NCI-H2227 (cell line): Measurements from ENCODE around the gene THY1.
"Not testable (repeated sequence)": the region's sequence is repeated elsewhere in the genome, so short reads cannot be mapped to it uniquely, and the experiment has no call there.

Experiments
- DNase-seq: peaks from one replicate; lab custom pipeline; 2025; ENCODE audit not compliant: unreplicated experiment; lab: John Stamatoyannopoulos, UW

Gene THY1

GRCh38 chr11:119445850-119446249 is 22.9 kb upstream of the THY1 start:
- no peak for DNase-seq

- no peak for DNase-seq
Measured at GRCh38 chr11:119445379-119445778, 22.4 kb upstream of the THY1 start.

GRCh38 chr11:119441898-119442243 is 18.9 kb upstream of the THY1 start:
- DNase-seq, result no peak

GRCh38 chr11:119438599-119438998 is 15.6 kb upstream of the THY1 start:
- no peak for DNase-seq

GRCh38 chr11:119437521-119437920 is 14.5 kb upstream of the THY1 start:
- not testable (repeated sequence) for DNase-seq

GRCh38 chr11:119436711-119437110 is 13.7 kb upstream of the THY1 start:
- no peak for DNase-seq

GRCh38 chr11:119436093-119436492 is 13.1 kb upstream of the THY1 start:
- DNase-seq, result no peak

GRCh38 chr11:119434591-119435330 is 11.8 kb upstream of the THY1 start:
- DNase-seq, result no peak

GRCh38 chr11:119433358-119433725 is 10.4 kb upstream of the THY1 start:
- no peak for DNase-seq

- no peak for DNase-seq
Measured at GRCh38 chr11:119432484-119433357, 9.7 kb upstream of the THY1 start.

- no peak for DNase-seq
Measured at GRCh38 chr11:119431523-119431922, 8.6 kb upstream of the THY1 start.

GRCh38 chr11:119427279-119427678 is 4.3 kb upstream of the THY1 start:
- DNase-seq, result no peak

GRCh38 chr11:119426142-119426541 is 3.2 kb upstream of the THY1 start:
- DNase-seq, result no peak

- no peak for DNase-seq
Measured at GRCh38 chr11:119424775-119425174, 1.8 kb upstream of the THY1 start.

- DNase-seq, result no peak
Measured at GRCh38 chr11:119424276-119424675, 1.3 kb upstream of the THY1 start.

GRCh38 chr11:119423509-119424254 is 710 bp upstream of the THY1 start:
- no peak for DNase-seq

GRCh38 chr11:119421941-119422808 is 797 bp downstream of the THY1 start:
- peak; percentile 26 for DNase-seq

GRCh38 chr11:119421351-119421750 is 1.6 kb downstream of the THY1 start:
- no peak for DNase-seq

- no peak for DNase-seq
Measured at GRCh38 chr11:119420631-119421030, 2.3 kb downstream of the THY1 start.

- no peak for DNase-seq
Measured at GRCh38 chr11:119419834-119420492, 3.0 kb downstream of the THY1 start.
